SW 1271 (cell line): Measurements from ENCODE around the gene PIEZO1.

Experiments used
- DNase-seq, 2 experiments: peaks; one replicate each; lab custom pipeline; 2025; lab: John Stamatoyannopoulos, UW

The PIEZO1 gene

DNA sequence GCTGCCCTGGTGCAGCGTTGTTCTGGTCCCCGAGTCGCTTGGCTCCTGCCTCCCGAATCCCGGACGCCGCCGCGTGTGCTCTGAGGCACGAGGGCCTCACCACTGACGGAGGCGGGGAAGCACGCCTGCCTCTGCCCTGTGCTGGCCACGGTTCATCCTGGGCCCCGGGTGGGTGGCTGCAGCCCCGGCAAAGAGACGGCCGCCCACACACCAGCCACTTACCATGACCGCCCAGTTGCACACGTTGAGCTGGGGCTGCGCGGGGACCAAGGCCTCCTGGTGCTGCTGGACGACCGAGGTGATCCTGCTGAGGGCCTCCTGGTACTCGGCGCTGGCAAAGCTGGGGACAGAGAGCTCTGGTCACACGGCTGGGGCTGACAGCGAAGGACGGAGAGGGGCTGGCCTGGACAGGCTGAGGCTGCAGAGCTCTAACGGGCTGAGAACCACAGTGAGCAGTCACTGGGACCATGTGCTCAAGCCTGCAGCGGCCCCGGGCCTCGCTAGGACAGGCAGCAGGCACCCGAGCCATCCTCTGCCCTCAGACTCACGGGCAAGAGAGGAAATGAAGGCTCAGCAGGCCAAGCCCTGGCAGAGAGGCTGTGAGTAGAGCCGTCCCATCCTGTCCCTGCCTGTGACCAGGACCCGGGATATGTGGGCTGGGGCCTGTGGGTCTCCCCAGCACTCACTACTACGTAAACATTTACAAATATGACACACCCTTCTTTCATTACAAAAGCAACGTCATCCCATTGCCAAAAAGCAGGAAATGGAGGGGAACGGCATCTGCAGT is 33.0 kb upstream of the PIEZO1 start:
- no peak for DNase-seq

DNA sequence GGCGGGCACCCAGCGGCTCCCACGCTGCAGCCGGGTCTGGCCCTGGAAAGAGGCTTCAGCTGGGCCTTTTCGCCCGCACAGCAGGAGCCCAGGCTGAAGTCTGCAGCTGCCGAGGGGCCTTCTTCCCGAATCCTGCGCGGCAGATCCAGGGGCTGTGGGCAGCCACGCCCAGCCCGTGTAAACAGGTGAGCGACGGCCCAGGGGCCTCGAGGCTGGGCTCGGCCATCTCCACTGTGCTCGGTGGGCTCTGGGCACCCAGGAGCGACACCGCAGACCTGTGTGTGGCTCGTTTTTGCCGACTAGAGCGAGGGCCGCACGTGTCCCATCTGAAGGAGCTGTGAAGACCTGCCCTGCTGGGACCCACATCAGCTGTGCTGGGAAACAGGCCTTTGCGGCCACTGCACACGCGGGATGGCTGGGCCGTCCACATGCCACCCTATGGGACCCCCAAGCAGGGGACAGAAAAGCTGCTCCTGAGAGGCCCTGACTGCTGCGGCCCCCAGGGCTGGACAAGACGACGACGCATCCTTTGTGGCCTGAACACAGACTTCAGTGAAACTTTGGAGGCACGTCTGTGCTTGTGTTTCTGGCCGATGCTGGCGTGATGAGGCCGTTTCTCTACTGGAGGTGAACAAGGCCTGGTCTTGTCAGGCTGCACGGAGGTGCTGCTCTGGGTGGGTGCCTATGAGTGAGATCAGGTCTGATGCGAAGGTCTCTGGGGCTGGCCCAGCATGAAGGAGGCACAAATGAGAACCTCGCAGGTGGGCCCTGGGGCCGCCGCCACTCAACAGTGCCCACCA is 31.9 kb upstream of the PIEZO1 start:
- DNase-seq = no peak

DNA sequence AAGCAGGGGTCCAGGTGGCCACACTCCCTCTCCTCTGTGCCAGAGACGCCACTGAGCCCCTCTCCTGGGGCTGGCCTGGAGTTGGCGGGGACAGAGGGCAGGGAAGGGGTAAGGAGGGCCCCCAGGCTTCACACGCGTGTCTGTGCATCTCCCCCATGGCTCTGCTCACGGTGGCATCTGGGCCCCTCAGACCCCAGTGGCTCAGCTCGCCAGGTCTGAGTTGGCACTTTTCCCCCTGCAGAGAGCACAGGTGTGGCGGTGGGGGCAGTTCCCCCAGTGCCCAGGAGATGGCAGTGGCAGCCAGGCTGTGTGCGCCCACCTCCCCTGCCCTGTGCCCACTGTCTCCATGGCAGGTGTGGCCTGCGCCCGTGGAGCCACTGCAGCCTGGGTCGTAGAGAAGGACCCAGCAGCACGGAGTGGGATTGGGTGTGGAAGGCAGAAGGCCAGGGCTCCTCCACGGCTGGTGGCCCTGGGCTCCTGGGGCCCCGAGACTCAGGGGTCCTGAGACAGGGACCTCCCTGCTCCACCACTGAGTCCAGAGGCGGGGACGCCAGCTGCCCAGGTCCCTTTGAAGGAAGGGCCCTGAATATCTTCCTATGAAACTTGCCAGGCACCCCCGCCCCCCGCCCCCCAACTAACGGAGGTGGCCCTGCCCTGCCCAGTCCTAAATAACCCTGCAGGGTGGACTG is 31.0 kb upstream of the PIEZO1 start:
- no peak for DNase-seq

DNA sequence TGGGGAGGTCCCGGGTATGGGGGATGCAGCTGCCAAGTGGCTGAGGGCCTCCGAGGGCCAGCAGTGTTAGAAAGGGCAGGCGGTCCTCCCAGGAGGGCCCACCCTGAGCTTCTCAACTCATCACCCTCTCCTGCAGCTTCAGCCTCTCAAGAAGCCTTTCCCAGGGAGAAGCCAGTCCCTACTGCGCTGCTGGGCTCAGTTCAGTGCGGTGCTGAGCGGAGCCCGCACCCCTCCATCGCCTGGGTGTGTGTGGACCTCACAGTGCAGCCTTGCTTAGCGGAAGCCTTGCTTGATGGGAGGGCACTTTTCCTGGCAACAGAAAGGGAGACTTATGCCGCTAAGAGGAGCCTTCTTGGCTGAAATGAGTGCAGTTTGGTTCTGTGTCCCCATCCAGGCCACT is 30.2 kb upstream of the PIEZO1 start:
- DNase-seq = no peak

DNA sequence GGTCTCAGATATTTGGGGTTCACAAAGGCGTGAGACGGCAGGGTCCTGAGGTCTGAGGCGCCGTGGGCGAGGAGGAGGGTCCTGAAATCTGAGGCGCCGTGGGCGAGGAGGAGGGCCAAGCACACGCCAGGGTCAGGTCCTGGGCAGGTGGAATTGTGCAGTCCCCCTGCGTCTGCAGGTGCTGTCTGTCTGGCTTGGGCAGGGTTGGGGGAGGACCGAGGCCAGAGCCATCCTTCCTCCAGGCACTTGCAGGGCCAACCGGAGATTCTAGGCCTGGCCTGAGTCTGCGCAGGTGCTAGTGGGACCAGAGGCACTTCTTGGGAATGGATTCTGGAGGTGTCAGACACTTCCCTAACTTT is 29.1 kb upstream of the PIEZO1 start:
- no peak for DNase-seq

DNA sequence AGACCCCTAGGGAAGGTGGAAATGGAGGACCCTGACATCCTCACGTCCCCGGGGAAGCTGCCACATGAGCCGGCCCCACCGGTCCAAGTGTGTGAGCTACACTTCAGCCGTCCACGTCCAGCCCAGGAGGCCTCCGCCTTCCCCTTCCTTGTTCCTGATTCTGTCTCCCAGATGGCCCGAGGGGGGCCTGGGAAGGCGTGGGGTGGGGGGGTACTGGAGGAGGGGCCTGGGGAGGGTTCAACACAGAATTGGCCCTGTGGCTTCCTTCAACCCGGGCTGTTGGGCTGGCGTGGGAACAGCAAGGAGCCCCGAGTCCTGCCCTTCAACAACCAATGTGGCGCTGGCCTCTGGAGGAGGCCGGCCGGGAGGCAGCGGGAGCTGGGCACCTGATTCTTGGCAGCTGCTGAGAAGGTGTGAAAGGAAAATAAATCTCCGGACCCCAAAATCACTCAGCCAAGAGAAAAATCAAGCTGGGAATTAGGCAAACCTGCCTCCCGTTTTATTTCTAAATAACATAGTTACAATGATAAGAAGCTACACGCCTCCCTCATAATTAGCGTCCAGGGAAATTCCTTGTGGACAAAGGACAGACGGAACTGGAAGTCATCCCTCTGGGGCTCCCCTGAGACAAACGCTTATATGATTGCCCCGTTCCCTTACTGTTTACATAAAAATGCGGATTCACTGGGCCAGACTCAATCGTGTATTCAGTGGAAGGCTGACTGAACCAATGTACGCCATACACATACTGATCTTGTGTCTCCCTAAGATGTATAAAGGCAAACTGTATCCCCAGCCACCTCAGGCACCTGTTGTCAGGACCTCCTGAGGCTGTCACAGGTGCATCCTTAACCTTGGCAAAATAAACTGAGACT is 28.5 kb upstream of the PIEZO1 start:
- no peak for DNase-seq

DNA sequence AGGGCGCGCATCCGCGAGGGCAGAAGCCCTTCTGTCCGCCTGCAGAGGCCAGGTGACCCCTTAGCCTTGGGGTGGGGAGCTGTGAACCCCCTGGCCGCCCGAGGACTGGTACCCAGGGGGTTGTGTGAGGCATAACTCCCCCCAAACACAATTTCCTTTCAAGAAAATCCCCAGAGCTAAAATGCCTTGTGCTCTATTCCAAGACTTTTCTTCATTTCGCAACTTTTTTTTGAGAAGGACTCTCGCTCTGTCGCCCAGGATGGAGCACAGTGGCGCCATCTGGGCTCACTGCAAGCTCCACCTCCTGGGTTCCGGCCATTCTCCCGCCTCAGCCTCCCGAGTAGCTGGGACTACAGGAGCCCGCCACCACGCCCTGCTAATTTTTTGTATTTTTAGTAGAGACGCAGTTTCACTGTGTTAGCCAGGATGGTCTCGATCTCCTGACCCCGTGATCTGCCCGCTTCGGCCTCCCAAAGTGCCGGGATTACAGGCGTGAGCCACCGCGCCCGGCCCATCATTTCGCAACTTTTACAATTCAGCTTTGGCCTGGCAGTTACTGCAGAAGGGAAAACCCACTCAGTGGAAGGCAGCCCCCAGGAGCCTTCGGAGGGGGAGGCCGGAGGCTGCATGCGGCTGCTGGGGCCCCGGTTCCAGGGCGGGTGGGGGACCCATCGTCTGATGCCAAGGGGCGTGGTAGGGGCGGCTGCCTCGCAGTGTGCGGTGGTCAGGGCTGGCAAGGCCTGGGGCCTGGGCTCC is 27.7 kb upstream of the PIEZO1 start:
- peak in 1 of 2 experiments; percentile 57 for DNase-seq

DNA sequence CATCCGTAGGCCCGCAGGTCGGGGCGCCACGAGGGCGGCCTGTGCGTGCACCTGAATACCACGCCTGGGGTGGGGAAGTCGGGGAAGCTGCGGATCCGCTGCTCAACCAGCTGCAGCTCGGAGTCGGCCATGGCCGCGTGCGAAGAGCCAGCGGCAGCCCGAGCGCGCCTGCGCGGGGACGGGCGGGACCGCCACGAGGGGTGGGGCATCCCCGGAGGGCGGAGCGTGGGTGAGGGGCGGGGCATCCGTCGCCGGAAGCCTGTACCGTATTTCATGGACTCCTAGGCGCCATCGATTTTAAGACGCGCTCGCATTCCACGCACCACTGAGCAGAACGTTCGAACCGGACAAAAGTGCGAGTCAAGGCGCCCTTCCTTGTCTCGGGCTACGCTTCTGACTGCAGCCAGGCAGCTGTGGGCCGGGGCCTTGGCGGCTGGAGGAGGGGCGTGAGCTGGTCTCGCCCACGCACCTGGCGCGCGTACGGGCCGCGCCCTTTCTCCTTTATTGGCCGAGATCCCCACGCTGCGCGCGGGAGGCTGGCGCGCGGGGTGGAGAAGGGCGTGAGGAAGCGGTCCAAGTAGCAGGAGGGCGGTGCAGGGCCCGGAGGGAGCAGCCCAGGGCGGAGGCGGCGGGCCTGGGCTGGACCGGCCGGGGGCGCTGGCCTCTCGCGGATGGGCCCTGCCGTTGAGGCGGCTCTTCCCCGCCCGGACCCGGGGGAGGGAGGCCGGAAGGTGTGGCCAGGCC is 26.9 kb upstream of the PIEZO1 start, which contains the start of gene APRT:
APRT (minus strand) TSS at position 160 of the 744 bp plus-strand sequence; CDS start at position 131, 29 bp downstream.
- DNase-seq = peak; percentile 66 to 88

DNA sequence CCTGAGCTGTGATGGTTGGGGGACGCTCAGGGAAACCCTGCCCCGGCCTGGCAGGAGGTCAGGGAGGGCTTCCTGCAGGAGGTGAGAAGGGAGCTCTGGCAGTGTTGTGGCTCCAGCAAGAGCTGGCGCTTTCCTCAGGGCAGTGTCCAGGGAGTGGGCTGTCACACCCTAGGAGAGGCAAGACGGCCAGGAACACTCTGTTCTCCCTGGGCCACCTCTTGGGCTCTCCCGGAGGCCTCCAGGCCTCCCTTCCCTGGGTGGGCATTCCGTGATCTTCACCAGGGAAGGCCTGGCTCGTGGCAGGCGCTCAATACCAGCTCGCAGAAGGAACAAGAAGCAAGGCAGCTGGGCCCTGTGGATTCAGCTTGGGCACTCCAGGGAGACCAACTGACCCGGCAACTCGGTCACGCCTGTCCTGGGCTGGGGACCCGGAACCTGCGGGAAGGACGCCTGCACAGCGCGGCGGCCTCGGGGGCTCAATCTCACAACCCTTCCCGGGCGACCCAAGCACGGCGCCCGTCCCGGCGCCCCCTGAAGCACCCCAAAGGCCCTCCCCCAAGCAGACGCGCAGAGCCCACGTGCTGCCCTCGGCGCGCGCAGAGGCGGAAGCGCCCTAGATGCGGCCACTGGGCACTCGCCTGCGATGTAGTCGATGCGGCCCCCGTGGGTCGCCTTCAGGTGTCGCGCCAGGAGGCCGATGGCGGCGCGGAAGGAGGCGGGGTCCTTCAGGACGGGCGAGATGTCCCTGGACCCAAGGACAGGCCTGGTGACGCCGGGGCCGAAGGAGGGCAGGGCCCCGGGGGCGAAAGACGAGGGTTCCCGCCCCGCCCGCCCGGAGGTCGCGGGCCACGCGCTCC is 26.1 kb upstream of the PIEZO1 start:
- peak in 1 of 2 experiments; percentile 52 for DNase-seq

DNA sequence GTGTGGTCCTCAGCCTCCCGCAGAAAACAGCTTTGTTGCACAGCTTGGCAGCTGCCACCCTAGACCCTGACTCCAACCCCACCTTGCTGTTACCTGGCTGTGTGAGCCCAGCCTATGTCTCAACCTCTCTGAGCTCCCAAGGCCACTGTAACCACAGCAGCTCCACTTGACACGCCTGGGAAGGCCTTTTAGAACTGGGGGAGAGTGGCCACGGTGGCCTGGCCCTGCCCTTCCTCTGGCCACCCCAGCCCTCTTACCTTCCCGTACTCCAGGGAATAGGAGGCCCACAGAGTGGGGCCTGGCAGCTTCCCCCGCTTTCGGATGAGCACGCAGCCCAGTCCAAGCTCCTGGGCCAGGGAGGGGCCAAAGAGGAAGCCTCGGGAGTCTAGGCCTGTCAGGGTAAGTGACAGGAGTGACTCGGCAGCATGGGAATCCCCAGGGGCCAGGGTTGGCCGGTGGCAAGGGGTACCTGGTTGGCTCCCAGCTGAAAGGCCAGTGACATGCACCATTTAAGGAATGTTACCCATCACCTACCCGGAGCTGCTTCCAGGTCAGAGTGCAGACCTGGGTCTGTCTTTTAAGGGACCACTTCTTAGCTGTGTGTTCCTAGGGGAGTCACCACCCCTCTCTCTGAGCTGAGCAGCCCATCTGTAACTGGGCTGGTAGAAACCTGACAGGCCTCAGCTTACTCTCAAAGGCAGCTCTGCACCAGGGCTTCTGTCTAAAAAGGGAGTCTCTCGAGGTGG is 25.3 kb upstream of the PIEZO1 start:
- no peak for DNase-seq

DNA sequence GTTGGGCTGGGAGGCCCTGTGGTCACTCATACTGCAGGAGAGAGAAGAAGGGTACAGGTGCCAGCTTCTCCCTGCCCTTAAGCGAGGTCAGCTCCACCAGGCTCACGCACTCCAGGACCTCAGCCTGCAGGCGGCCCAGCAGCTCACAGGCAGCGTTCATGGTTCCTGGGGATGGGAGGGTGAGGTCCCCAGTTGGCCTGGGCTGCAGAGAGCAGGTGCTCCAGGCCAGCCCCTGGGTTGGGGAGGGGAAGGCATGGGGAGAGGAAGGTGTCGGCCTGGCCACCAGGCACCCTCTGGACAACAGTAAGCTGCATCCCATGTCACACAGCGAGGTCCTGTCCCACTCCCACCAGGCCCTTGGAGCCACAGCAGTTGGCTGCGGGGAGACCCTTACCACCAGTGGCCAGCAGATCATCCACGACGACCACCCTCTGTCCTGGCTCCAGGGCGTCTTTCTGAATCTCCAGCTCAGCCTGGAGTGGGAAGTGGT is 24.7 kb upstream of the PIEZO1 start:
- no peak for DNase-seq

DNA sequence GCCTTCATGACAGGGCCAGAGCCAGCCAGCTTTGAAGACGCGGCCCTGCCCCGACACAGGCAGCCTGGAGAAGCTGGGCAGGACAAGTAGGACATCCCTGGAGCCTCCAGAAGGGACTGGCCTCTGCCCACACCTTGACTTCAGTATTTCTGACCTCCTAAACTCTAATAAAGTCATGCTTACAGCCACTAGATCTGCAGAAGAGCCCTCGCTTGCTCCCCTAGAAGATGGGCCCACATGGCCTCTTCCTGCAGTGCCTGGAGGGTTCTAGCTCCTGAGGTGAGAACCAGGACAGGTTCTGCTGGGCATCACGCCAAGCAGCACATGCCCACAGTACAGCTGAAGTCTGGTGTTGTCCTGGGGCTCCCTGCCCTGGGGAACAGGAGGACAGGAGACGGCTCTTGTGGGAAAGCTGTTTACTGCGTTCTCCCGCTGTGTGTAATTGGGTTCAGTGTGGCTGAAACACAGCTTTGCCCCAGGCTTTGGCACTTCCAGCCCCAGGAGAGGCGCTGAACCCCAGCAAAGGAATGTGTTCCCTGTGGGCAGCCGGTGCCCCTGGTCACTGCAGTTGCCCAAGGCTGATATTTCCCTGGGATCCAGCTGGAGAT is 24.2 kb upstream of the PIEZO1 start:
- no peak for DNase-seq

DNA sequence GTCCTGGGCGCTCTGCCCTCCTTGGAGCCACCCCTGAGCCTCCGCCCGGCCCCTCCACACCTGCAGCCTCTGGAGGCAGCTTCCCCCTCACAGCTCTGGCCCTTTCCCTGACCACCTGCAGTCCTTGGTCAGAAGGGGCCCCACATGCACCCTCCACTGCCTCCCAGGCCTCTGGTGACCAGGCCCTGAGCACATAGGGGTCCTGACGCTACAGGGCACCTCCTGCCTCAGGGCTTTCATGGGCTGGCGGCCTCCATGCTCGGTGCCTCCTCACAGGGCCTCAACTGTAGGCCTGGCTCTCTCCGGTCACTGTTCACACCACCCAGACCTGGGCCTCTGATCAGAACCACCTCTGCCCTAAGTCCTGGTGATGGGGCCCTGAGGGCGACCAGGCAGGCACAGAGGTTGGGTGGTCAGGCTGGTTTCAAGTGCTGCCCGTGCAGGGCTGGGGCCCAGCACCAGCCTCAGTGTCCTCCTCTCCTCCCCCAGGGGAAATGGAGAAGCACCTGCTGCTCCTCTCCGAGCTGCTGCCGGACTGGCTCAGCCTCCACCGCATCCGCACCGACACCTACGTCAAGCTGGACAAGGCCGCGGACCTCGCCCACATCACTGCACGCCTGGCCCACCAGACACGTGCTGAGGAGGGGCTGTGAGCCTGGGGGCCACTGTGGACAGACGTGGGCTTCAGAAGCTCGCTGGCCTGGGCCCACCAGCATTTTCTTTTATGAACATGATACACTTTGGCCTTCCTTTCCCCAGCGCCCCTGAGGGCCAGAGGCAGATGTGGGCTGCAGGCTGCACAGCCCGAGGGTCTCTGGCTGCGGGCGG is 22.8 kb upstream of the PIEZO1 start:
- no peak for DNase-seq

DNA sequence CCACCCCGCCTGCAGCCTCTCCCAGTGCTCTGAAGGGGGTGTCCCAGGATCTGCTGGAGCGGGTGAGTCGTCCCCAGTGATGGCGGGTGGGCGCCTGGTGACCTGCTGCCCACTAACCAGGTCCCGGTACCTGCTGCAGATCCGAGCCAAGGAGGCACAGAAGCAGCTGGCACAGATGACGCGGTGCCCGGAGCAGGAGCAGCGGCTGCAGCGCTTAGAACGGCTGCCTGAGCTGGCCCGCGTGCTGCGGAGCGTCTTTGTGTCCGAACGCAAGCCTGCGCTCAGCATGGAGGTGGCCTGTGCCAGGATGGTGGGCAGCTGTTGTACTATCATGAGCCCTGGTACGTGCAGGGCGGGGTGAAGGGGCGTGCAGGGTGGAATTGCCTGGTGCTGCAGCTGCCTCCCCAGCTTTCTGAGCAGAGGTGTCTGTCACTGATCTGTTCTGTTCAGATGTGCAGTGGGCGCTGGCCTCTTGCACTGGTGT is 22.2 kb upstream of the PIEZO1 start:
- DNase-seq = no peak

DNA sequence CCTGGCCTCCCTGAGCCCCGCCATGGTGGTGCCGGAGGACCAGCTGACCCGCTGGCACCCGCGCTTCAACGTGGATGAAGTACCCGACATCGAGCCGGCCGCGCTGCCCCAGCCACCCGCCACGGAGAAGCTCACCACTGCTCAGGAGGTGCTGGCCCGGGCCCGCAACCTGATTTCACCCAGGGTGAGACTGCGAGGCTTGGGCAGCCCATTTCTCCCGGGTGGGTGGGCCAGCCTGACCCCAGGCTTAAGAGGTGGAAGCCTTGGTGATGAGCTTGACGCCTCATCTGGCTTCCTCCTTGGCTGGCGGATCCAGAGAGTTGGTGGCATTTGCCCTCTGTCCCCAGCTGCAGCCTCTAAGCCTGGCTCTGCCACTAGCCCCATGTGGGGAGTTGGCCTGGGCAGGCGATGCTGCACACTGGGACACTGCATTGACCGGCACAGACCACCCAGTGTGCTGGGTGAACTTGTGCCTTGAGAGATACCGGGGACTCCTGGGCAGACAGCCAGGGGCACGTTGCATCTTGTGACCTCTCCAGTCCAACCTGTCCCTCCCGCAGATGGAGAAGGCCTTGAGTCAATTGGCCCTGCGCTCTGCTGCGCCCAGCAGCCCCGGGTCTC is 21.6 kb upstream of the PIEZO1 start:
- DNase-seq = no peak

DNA sequence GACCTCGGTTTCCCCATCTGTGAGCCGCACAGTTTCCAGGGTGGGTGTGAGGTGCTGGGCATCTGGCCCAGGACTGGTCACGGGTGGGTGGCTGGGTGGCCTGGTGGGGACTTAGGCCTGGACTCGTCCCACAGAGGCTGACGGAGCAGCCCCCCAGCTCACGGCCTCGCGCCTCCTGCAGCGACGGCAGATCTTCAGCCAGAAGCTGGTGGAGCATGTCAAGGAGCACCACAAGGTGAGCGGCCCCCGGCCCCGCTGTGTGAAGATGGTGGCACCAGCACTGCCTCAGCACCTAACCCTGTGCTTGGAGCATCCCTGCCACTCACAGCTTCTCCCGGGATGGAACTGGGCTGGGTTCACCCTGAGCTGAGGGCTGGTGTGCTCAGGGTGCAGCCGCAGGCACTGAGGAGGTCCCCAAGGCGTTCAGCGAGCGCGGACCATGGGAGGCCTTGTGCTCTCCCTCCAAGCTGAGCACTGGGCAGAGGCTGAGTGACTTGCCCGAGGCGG is 20.9 kb upstream of the PIEZO1 start:
- no peak for DNase-seq
